Measurements from ENCODE around the gene FANCG.

GRCh38 chr9:35073279-35073612 is 6.5 kb downstream of the FANCG start:
- TF ChIP-seq CTCF (IDR thresholded peaks at IDR 0.05) (no peak), POLR2A (IDR thresholded peaks at IDR 0.05) (no peak)
